HG03432 (cell line): ENCODE data around the gene THOC6.

Experiments
- ATAC-seq: cut with Tn5 transposase; IDR thresholded peaks from one replicate; pipeline ENCODE4 v1.9.1; 2021; ENCODE audit warnings: mild to moderate bottlenecking, moderate library complexity; ENCODE audit not compliant: unreplicated experiment

Gene THOC6

GRCh38 chr16:2991566-2992261 is 32.1 kb upstream of the THOC6 start:
- ATAC-seq = no peak

- ATAC-seq = no peak
These were observed 31.3 kb upstream of the THOC6 start for GRCh38 chr16:2992383-2993081.

GRCh38 chr16:2996298-2996697 is 27.5 kb upstream of the THOC6 start:
- ATAC-seq = no peak

- no peak for ATAC-seq
These were observed 23.9 kb upstream of the THOC6 start for GRCh38 chr16:2999929-3000328.

GRCh38 chr16:3000540-3000939 is 23.3 kb upstream of the THOC6 start:
- ATAC-seq = no peak

GRCh38 chr16:3001316-3001715 is 22.5 kb upstream of the THOC6 start:
- no peak for ATAC-seq

- ATAC-seq = peak; percentile 91
These were observed 20.1 kb upstream of the THOC6 start for GRCh38 chr16:3003582-3004270.

GRCh38 chr16:3004319-3004718 is 19.5 kb upstream of the THOC6 start:
- peak; percentile 20 for ATAC-seq

GRCh38 chr16:3004781-3005284 is 19.0 kb upstream of the THOC6 start:
- no peak for ATAC-seq

- no peak for ATAC-seq
These were observed 16.5 kb upstream of the THOC6 start for GRCh38 chr16:3007059-3007956.

GRCh38 chr16:3007957-3008689 is 15.7 kb upstream of the THOC6 start:
- ATAC-seq = no peak

- no peak for ATAC-seq
These were observed 15.2 kb upstream of the THOC6 start for GRCh38 chr16:3008690-3009037.

GRCh38 chr16:3009568-3010390 is 14.1 kb upstream of the THOC6 start:
- ATAC-seq = no peak

- ATAC-seq = no peak
These were observed 13.3 kb upstream of the THOC6 start for GRCh38 chr16:3010510-3010909.

- no peak for ATAC-seq
These were observed 11.6 kb upstream of the THOC6 start for GRCh38 chr16:3012246-3012645.

GRCh38 chr16:3012828-3013420 is 10.9 kb upstream of the THOC6 start, which contains the start of gene CLDN9:
Gene CLDN9, plus strand, starts transcription at chr16:3012923. Its CDS starts 440 bp downstream, at chr16:3013363.
- no peak for ATAC-seq

- ATAC-seq = no peak
These were observed 10.3 kb upstream of the THOC6 start for GRCh38 chr16:3013491-3013951.

- no peak for ATAC-seq
These were observed 9.7 kb upstream of the THOC6 start for GRCh38 chr16:3013998-3014690.
